Measurements from ENCODE around the gene ANTXR1.

DNA sequence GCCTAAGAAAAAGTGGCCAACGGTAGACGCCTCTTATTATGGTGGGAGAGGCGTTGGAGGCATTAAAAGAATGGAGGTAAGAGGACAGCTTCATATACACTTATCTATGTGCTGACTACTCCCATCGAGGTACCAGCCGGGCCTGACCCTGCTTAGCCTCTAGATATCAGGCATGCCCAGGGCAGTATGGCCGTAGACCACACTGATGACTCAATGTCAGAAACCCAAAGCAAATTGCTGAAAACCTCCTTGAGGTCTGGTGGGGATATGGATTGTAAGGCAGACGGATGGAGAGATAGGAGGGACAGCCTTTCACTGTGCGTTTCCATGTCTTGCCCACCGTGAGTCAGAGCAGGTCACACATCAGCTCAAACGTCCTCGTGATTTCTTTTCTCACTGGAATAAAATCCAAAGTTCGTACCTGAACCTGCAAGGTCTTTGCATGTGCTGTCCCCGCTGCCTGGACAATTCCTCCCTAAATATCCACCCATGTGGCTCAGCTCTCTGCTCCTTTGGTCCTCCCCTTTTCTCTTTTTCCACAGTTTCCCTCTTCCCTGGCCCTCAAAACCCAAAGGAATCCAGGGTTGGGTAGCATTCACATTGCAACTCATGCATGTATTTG, 168.9 kb downstream of the ANTXR1 start:
- TF ChIP-seq, protein P1, sequence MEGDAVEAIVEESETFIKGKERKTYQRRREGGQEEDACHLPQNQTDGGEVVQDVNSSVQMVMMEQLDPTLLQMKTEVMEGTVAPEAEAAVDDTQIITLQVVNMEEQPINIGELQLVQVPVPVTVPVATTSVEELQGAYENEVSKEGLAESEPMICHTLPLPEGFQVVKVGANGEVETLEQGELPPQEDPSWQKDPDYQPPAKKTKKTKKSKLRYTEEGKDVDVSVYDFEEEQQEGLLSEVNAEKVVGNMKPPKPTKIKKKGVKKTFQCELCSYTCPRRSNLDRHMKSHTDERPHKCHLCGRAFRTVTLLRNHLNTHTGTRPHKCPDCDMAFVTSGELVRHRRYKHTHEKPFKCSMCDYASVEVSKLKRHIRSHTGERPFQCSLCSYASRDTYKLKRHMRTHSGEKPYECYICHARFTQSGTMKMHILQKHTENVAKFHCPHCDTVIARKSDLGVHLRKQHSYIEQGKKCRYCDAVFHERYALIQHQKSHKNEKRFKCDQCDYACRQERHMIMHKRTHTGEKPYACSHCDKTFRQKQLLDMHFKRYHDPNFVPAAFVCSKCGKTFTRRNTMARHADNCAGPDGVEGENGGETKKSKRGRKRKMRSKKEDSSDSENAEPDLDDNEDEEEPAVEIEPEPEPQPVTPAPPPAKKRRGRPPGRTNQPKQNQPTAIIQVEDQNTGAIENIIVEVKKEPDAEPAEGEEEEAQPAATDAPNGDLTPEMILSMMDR (IDR thresholded peaks at IDR 0.05; ENCODE audit: borderline replicate concordance, extremely low read depth, low read length, poor library complexity, severe bottlenecking): no peak
- TF ChIP-seq EZH2 (IDR thresholded peaks at IDR 0.05; ENCODE audit: borderline replicate concordance, low read depth, low read length, severe bottlenecking): no peak

Measured in DND-41 (cell line).